ENCODE data around the gene USP20. TPM values are rescaled to one million over a fixed set of nuclear protein-coding genes. Genes with fewer than 3 reads are reported as not detected.

USP20 gene
- total RNA-seq, 1 donor from 2014 or later, result 41.2 TPM

- TF ChIP-seq, protein P1, sequence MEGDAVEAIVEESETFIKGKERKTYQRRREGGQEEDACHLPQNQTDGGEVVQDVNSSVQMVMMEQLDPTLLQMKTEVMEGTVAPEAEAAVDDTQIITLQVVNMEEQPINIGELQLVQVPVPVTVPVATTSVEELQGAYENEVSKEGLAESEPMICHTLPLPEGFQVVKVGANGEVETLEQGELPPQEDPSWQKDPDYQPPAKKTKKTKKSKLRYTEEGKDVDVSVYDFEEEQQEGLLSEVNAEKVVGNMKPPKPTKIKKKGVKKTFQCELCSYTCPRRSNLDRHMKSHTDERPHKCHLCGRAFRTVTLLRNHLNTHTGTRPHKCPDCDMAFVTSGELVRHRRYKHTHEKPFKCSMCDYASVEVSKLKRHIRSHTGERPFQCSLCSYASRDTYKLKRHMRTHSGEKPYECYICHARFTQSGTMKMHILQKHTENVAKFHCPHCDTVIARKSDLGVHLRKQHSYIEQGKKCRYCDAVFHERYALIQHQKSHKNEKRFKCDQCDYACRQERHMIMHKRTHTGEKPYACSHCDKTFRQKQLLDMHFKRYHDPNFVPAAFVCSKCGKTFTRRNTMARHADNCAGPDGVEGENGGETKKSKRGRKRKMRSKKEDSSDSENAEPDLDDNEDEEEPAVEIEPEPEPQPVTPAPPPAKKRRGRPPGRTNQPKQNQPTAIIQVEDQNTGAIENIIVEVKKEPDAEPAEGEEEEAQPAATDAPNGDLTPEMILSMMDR (IDR thresholded peaks at IDR 0.05; ENCODE audit: unreplicated experiment), result no peak
- Mint-ChIP-seq H3K27ac (no peak overlapping the region), H3K9me3 (ENCODE audit: low read depth) (no peaks in the 10 kb centered on the region), H3K36me3 (ENCODE audit: insufficient read depth) (peaks cover 28% of the 10 kb centered on the region), H3K4me3 (ENCODE audit: low read depth) (no peak overlapping the region), H3K4me1 (ENCODE audit: low read depth) (no peaks in the 10 kb centered on the region), H3K27me3 (no peaks in the 10 kb centered on the region)
- DNase-seq (ENCODE audit: low spot score, unreplicated experiment), result no peak
Measured at GRCh38 chr9:129902740-129903134, 67.5 kb downstream of the USP20 start.

GRCh38 chr9:129904734-129905133 is 69.5 kb downstream of the USP20 start:
- H3K4me1 Mint-ChIP-seq (ENCODE audit: low read depth), result no peaks in the 10 kb centered on the region
- TF ChIP-seq, protein P1 (IDR thresholded peaks at IDR 0.05; ENCODE audit: unreplicated experiment), result no peak
- no peak overlapping the region for H3K27ac Mint-ChIP-seq
- H3K4me3 Mint-ChIP-seq (ENCODE audit: low read depth), result no peak overlapping the region
- no peaks in the 10 kb centered on the region for H3K27me3 Mint-ChIP-seq
- no peaks in the 10 kb centered on the region for H3K9me3 Mint-ChIP-seq (ENCODE audit: low read depth)
- no peak for DNase-seq (ENCODE audit: low spot score, unreplicated experiment)
- peaks cover 24% of the 10 kb centered on the region for H3K36me3 Mint-ChIP-seq (ENCODE audit: insufficient read depth)

DNA sequence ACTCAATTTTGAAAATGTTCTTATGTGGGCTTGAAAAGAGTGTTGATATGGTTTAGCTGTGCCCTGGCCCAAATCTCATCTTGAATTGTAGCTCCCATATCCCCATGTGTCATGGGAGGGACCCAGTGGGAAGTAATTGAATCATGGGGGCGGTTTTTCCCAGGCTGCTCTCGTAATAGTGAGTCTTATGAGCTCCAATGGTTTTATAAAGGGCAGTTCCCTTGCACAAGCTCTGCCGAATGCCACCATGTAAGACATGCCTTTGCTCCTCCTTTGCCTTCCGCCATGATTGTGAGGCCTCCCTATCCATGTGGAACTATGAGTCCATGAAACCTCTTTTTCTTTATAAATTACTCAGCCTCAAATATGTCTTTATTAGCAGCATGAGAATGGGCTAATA is 71.0 kb downstream of the USP20 start:
- Mint-ChIP-seq H3K4me1 (ENCODE audit: low read depth) (no peaks in the 10 kb centered on the region), H3K36me3 (ENCODE audit: insufficient read depth) (peaks cover 20% of the 10 kb centered on the region), H3K27me3 (no peaks in the 10 kb centered on the region), H3K9me3 (ENCODE audit: low read depth) (no peaks in the 10 kb centered on the region), H3K27ac (no peak overlapping the region), H3K4me3 (ENCODE audit: low read depth) (no peak overlapping the region)
- TF ChIP-seq, protein P1 (IDR thresholded peaks at IDR 0.05; ENCODE audit: unreplicated experiment), result no peak
- no peak for DNase-seq (ENCODE audit: low spot score, unreplicated experiment)

GRCh38 chr9:129907201-129907600 is 71.9 kb downstream of the USP20 start:
- no peak for DNase-seq (ENCODE audit: low spot score, unreplicated experiment)
- Mint-ChIP-seq H3K9me3 (ENCODE audit: low read depth) (no peaks in the 10 kb centered on the region), H3K27ac (peak overlapping the region; percentile 10), H3K27me3 (no peaks in the 10 kb centered on the region), H3K36me3 (ENCODE audit: insufficient read depth) (peaks cover 18% of the 10 kb centered on the region), H3K4me3 (ENCODE audit: low read depth) (no peak overlapping the region), H3K4me1 (ENCODE audit: low read depth) (no peaks in the 10 kb centered on the region)
- TF ChIP-seq, protein P1 (IDR thresholded peaks at IDR 0.05; ENCODE audit: unreplicated experiment), result no peak

DNA sequence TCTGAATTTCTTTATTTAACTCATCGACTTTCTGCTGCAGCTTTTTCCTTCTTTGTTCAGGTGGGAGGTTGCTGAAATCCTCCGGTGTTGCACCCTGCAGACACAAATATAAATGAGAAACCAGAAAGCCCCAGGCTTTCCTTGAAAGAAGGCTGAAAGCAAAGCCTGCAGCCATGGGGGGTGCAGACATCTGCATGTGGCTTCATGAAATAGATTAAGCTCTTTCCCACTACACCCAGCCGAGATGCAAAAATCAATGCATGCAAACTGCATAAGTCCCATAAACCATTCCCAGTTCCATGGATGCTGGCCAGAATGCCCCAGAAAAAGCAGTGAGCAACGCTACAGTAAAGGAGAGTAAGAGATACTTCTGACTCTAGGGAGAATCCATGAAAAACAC is 73.6 kb downstream of the USP20 start:
- TF ChIP-seq, protein P1 (IDR thresholded peaks at IDR 0.05; ENCODE audit: unreplicated experiment), result no peak
- no peaks in the 10 kb centered on the region for H3K9me3 Mint-ChIP-seq (ENCODE audit: low read depth)
- peaks cover 18% of the 10 kb centered on the region for H3K36me3 Mint-ChIP-seq (ENCODE audit: insufficient read depth)
- no peak for DNase-seq (ENCODE audit: low spot score, unreplicated experiment)
- no peaks in the 10 kb centered on the region for H3K27me3 Mint-ChIP-seq
- no peak overlapping the region for H3K27ac Mint-ChIP-seq
- no peak overlapping the region for H3K4me3 Mint-ChIP-seq (ENCODE audit: low read depth)
- H3K4me1 Mint-ChIP-seq (ENCODE audit: low read depth), result peaks cover 2% of the 10 kb centered on the region

Measured in progenitor cell of endocrine pancreas (in vitro differentiated cells).